ENCODE results near the gene NSMCE1. TPM values are rescaled to one million over a fixed set of nuclear protein-coding genes. Genes with fewer than 3 reads are reported as not detected.
A peak's percentile ranks its signal among the peaks of the same experiment; 100 is the strongest.

Gene NSMCE1
- total RNA-seq = 10 to 100 TPM in 3 of 4 donors, 1 to 10 TPM in 1; 3.2 to 43.6 (median 35.6) TPM

GRCh38 chr16:27268376-27269299, at the start of gene NSMCE1:
NSMCE1 (minus strand) TSS chr16:27268772; CDS start chr16:27257570, 11,202 bp downstream.
- Histone ChIP-seq H3K27me3 (no peaks in the 10 kb centered on the region), H3K36me3 (no peaks in the 10 kb centered on the region), H3K4me1 (peaks cover 0 to 4% of the 10 kb centered on the region in 2 donors), H3K4me3 (peak within 1 kb of the TSS; percentile 69 to 96), H3K9me3 (no peaks in the 10 kb centered on the region), H3K27ac (peak within 1 kb of the TSS; percentile 82 to 92)
- TF ChIP-seq CTCF (IDR thresholded peaks at IDR 0.05) (peak; percentile 13 to 54 (median 30)), POLR2A (IDR thresholded peaks at IDR 0.05) (peak; percentile 79 to 92)
- peak; percentile 98 for DNase-seq
- intact Hi-C loops (cut with DNase I; ENCODE audit: low total_unique reads) = no loop called here

GRCh38 chr16:27317738-27318391, 49.3 kb upstream of the NSMCE1 start:
- intact Hi-C loops (cut with DNase I; ENCODE audit: low total_unique reads) = no loop called here
- no peak for DNase-seq
- Histone ChIP-seq H3K27me3 (no peaks in the 10 kb centered on the region), H3K4me3 (no peak overlapping the region), H3K27ac (peak overlapping the region; percentile 94 to 96), H3K36me3 (no peaks in the 10 kb centered on the region), H3K9me3 (no peaks in the 10 kb centered on the region), H3K4me1 (peaks cover 0 to 18% of the 10 kb centered on the region in 2 donors)
- TF ChIP-seq CTCF (IDR thresholded peaks at IDR 0.05) (no peak), POLR2A (IDR thresholded peaks at IDR 0.05) (no peak)

- peaks cover 0 to 18% of the 10 kb centered on the region in 2 donors for H3K4me1 ChIP-seq
Measured at GRCh38 chr16:27317320-27317719, 48.7 kb upstream of the NSMCE1 start.

GRCh38 chr16:27316038-27316680, 47.6 kb upstream of the NSMCE1 start:
- TF ChIP-seq POLR2A (IDR thresholded peaks at IDR 0.05) (peak in 1 of 2 donors; percentile 5), CTCF (IDR thresholded peaks at IDR 0.05) (no peak)
- Histone ChIP-seq H3K4me1 (peaks cover 0 to 18% of the 10 kb centered on the region in 2 donors), H3K9me3 (no peaks in the 10 kb centered on the region), H3K4me3 (peak overlapping the region; percentile 63 to 65), H3K27ac (peak overlapping the region; percentile 94 to 96), H3K27me3 (no peaks in the 10 kb centered on the region), H3K36me3 (no peaks in the 10 kb centered on the region)
- intact Hi-C loops (cut with DNase I; ENCODE audit: low total_unique reads) = no loop called here
- peak in 1 of 2 donors; percentile 17 for DNase-seq

More at GRCh38 chr16:27317320-27317719, 48.7 kb upstream of the NSMCE1 start:
- H3K27me3 ChIP-seq = no peaks in the 10 kb centered on the region
- peak overlapping the region; percentile 94 to 96 for H3K27ac ChIP-seq
- TF ChIP-seq CTCF (IDR thresholded peaks at IDR 0.05) (no peak), POLR2A (IDR thresholded peaks at IDR 0.05) (no peak)
- intact Hi-C loops (cut with DNase I; ENCODE audit: low total_unique reads) = no loop called here
- no peaks in the 10 kb centered on the region for H3K9me3 ChIP-seq
- no peak overlapping the region for H3K4me3 ChIP-seq
- no peaks in the 10 kb centered on the region for H3K36me3 ChIP-seq
- peak in 1 of 2 donors; percentile 14 for DNase-seq
